NK-92 (cell line): ENCODE measurements around the gene APOBEC3H.
"Not testable (repeated sequence)": the region's sequence is repeated elsewhere in the genome, so short reads cannot be mapped to it uniquely, and the experiment has no call there.

ENCODE experiments used
- DNase-seq: peaks from one replicate; lab custom pipeline; 2025; ENCODE audit not compliant: unreplicated experiment; lab: John Stamatoyannopoulos, UW

The APOBEC3H gene

GRCh38 chr22:39097098-39098020 is at the start of gene APOBEC3H:
Gene APOBEC3H (plus strand): TSS chr22:39097244. CDS start chr22:39100279, 3,035 bp downstream.
- no peak for DNase-seq

GRCh38 chr22:39049486-39049885 is 47.6 kb upstream of the APOBEC3H start:
- DNase-seq: not testable (repeated sequence)

- not testable (repeated sequence) for DNase-seq
These were observed 45.1 kb upstream of the APOBEC3H start for GRCh38 chr22:39051844-39052495.

- no peak for DNase-seq
These were observed 41.4 kb upstream of the APOBEC3H start for GRCh38 chr22:39055658-39056057.

- DNase-seq: not testable (repeated sequence)
These were observed 35.8 kb upstream of the APOBEC3H start for GRCh38 chr22:39061290-39061689.

GRCh38 chr22:39061951-39062350 is 35.1 kb upstream of the APOBEC3H start:
- DNase-seq: not testable (repeated sequence)

- DNase-seq: not testable (repeated sequence)
These were observed 33.1 kb upstream of the APOBEC3H start for GRCh38 chr22:39063904-39064303.

- DNase-seq: not testable (repeated sequence)
These were observed 30.4 kb upstream of the APOBEC3H start for GRCh38 chr22:39066442-39067276.

- DNase-seq: no peak
These were observed 28.8 kb upstream of the APOBEC3H start for GRCh38 chr22:39068033-39068785.

GRCh38 chr22:39070186-39070585 is 26.9 kb upstream of the APOBEC3H start:
- DNase-seq: no peak

- not testable (repeated sequence) for DNase-seq
These were observed 24.5 kb upstream of the APOBEC3H start for GRCh38 chr22:39072581-39072981.

GRCh38 chr22:39073981-39074380 is 23.1 kb upstream of the APOBEC3H start:
- DNase-seq: no peak

GRCh38 chr22:39076155-39077025 is 20.7 kb upstream of the APOBEC3H start:
- DNase-seq: not testable (repeated sequence)

- DNase-seq: not testable (repeated sequence)
These were observed 19.8 kb upstream of the APOBEC3H start, which contains the start of gene APOBEC3G for GRCh38 chr22:39077026-39077840. Gene APOBEC3G (plus strand): TSS chr22:39077275. CDS start chr22:39077362, 87 bp downstream.

- DNase-seq: not testable (repeated sequence)
These were observed 19.1 kb upstream of the APOBEC3H start for GRCh38 chr22:39077912-39078311.

GRCh38 chr22:39078329-39078728 is 18.7 kb upstream of the APOBEC3H start:
- no peak for DNase-seq

GRCh38 chr22:39079054-39079637 is 17.9 kb upstream of the APOBEC3H start:
- DNase-seq: not testable (repeated sequence)
